ENCODE results near the gene RASA3.
"Not testable (repeated sequence)": the region's sequence is repeated elsewhere in the genome, so short reads cannot be mapped to it uniquely, and the experiment has no call there.

RASA3 gene

GRCh38 chr13:114132419-114133121, at the start of gene RASA3:
TSS of gene RASA3 (minus strand) at chr13:114132623. CDS start at chr13:114132489, 134 bp downstream.
- no peak for DNase-seq

GRCh38 chr13:114179087-114179658, 46.8 kb upstream of the RASA3 start, which contains the start of gene CFAP97D2:
TSS of gene CFAP97D2 (plus strand) at chr13:114179257. CDS start at chr13:114179331, 74 bp downstream.
- no peak for DNase-seq

- DNase-seq, result no peak
Observed at GRCh38 chr13:114177245-114178010, 45.0 kb upstream of the RASA3 start.

- DNase-seq, result not testable (repeated sequence)
Observed at GRCh38 chr13:114176359-114176902, 44.0 kb upstream of the RASA3 start.

- no peak for DNase-seq
Observed at GRCh38 chr13:114174529-114174961, 42.1 kb upstream of the RASA3 start.

- no peak for DNase-seq
Observed at GRCh38 chr13:114173745-114174144, 41.3 kb upstream of the RASA3 start.

GRCh38 chr13:114173272-114173671, 40.8 kb upstream of the RASA3 start:
- DNase-seq, result no peak

GRCh38 chr13:114167885-114168284, 35.5 kb upstream of the RASA3 start:
- no peak for DNase-seq

GRCh38 chr13:114167426-114167825, 35.0 kb upstream of the RASA3 start:
- DNase-seq, result no peak

- no peak for DNase-seq
Observed at GRCh38 chr13:114166381-114167131, 34.1 kb upstream of the RASA3 start.

- DNase-seq, result no peak
Observed at GRCh38 chr13:114164681-114165429, 32.4 kb upstream of the RASA3 start.

- no peak for DNase-seq
Observed at GRCh38 chr13:114164053-114164452, 31.6 kb upstream of the RASA3 start.

- no peak for DNase-seq
Observed at GRCh38 chr13:114162533-114162922, 30.1 kb upstream of the RASA3 start.

GRCh38 chr13:114161644-114162532, 29.5 kb upstream of the RASA3 start:
- no peak for DNase-seq

GRCh38 chr13:114161028-114161556, 28.7 kb upstream of the RASA3 start:
- DNase-seq, result no peak

GRCh38 chr13:114158869-114159666, 26.6 kb upstream of the RASA3 start:
- not testable (repeated sequence) for DNase-seq

GRCh38 chr13:114157869-114158495, 25.6 kb upstream of the RASA3 start:
- DNase-seq, result no peak

- DNase-seq, result no peak
Observed at GRCh38 chr13:114155926-114156883, 23.8 kb upstream of the RASA3 start.

All from activated T-cell treated with anti-CD3 and anti-CD28 coated beads for 4 hours (primary cell).